ENCODE results near the gene RBM18. TPM values are rescaled to one million over a fixed set of nuclear protein-coding genes. Genes with fewer than 3 reads are reported as not detected.

The RBM18 gene
- total RNA-seq, 1 experiment from 2014 or later, result 32.5 TPM

DNA sequence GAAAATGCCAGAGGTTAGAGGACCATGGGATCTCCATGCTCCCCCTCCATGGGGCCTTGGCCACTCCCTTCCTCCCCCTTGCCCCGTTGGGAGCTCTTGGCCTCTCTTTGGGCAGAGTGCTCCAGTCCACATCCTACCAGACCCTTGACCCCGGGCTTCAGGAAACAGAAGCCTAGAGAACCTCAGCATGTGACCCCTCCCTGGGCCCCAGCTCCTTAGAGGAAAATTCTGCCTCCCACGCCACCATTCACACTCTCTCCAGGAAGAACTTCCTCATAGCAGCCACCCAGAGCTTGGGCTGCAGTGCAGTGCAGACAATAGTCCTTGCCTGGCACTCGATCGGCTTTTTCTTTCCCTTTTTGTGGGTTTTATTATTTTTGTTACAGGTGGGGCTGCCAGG, 41.8 kb downstream of the RBM18 start:
- ATAC-seq, result no peak
- intact Hi-C loops (cut with micrococcal nuclease), result no loop called here
- H3K27me3 ChIP-seq (ENCODE audit: insufficient read depth, low read length), result no peaks in the 10 kb centered on the region
- DNase-seq (ENCODE audit: low read depth, low spot score), result no peak
- H3K4me3 ChIP-seq (replicated peaks in 1 of 2; ENCODE audit: low read depth in 1 of 2, low read length in 2 of 2), result no peak overlapping the region
- H3K27ac ChIP-seq (ENCODE audit: low read depth, low read length), result no peak overlapping the region
- H2AFZ ChIP-seq (ENCODE audit: low read depth, low read length, poor library complexity, severe bottlenecking), result no peak overlapping the region
- RAD21 ChIA-PET (ENCODE audit: low non-redundant PET in 1 of 2, low total read pairs in 2 of 2, uncharacterized antibody in 2 of 2, unreplicated experiment in 2 of 2), result no interaction called here
- no peaks in the 10 kb centered on the region for H3K9me3 ChIP-seq (ENCODE audit: control insufficient read depth in 1 of 2, insufficient read depth in 1 of 2, low read depth in 1 of 2, low read length in 2 of 2)
- H3K36me3 ChIP-seq (ENCODE audit: control insufficient read depth in 1 of 2, insufficient read depth in 2 of 2, low read length in 2 of 2), result no peaks in the 10 kb centered on the region
- H3K4me2 ChIP-seq (ENCODE audit: low read length), result no peak overlapping the region
- POLR2A ChIA-PET, result no interaction called here
- H3K4me1 ChIP-seq (ENCODE audit: control insufficient read depth in 1 of 2, insufficient read depth in 2 of 2, low read length in 2 of 2), result peaks cover 0 to 7% of the 10 kb centered on the region in 2 experiments; a peak in 1 of 4 replicates
- H3K9me2 ChIP-seq (ENCODE audit: insufficient read depth), result no peaks in the 10 kb centered on the region
- BruUV-seq (replicated peaks), result no TSS peak
- CTCF ChIA-PET, result no interaction called here
- no peak for TF ChIP-seq TCF7L2 (IDR thresholded peaks at IDR 0.05; ENCODE audit: borderline replicate concordance, extremely low read depth, insufficient read depth, insufficient read length)
- TF ChIP-seq, protein P1, sequence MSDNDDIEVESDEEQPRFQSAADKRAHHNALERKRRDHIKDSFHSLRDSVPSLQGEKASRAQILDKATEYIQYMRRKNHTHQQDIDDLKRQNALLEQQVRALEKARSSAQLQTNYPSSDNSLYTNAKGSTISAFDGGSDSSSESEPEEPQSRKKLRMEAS (IDR thresholded peaks at IDR 0.05), result no peak
- H3K9ac ChIP-seq (ENCODE audit: low read length), result no peak overlapping the region
- no peaks in the 10 kb centered on the region for H4K20me1 ChIP-seq (ENCODE audit: insufficient read depth)
- H3K79me2 ChIP-seq (ENCODE audit: insufficient read depth, low read length), result no peaks in the 10 kb centered on the region

DNA sequence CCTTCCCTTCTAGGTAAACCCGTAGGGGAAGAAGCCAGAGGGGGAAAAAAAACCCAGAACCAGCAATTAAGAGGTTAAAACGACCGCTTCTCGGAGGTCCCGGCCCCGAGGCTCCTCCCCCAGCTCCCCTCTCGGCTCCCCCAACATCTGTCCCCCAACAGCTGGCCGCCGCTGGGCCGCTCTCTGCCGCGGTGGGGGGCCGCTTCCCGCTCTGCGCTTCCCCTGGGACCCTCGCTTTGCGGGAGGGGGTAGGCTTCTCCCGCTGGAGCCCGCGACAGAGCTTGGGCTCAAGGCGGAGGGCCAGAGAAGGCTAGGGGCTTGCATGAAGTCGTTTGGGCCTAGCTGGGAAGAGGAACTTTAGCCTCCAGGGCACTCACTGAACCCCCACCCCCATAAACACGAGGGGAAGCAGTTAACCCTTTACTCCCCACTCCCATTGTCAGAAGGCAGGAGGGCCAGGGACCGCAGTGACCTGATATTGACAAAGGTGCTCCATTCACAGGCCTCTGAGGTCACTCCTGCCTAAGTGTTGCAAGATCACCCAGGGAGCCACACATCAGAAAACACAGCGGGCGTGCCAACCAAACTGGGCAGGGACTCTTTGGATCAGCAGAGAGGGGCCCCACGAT, 43.3 kb downstream of the RBM18 start:
- DNase-seq (ENCODE audit: low read depth, low spot score) (no peak), ATAC-seq (no peak)
- H2AFZ ChIP-seq (ENCODE audit: low read depth, low read length, poor library complexity, severe bottlenecking), result no peak overlapping the region
- H3K4me3 ChIP-seq (replicated peaks in 1 of 2; ENCODE audit: low read depth in 1 of 2, low read length in 2 of 2), result no peak overlapping the region
- no peaks in the 10 kb centered on the region for H3K27me3 ChIP-seq (ENCODE audit: insufficient read depth, low read length)
- H3K9me3 ChIP-seq (ENCODE audit: control insufficient read depth in 1 of 2, insufficient read depth in 1 of 2, low read depth in 1 of 2, low read length in 2 of 2), result no peaks in the 10 kb centered on the region
- H3K36me3 ChIP-seq (ENCODE audit: control insufficient read depth in 1 of 2, insufficient read depth in 2 of 2, low read length in 2 of 2), result no peaks in the 10 kb centered on the region
- H3K4me1 ChIP-seq (ENCODE audit: control insufficient read depth in 1 of 2, insufficient read depth in 2 of 2, low read length in 2 of 2), result peaks cover 0 to 7% of the 10 kb centered on the region in 2 experiments; a peak in 1 of 4 replicates
- H3K79me2 ChIP-seq (ENCODE audit: insufficient read depth, low read length), result no peaks in the 10 kb centered on the region
- no TSS peak for BruUV-seq (replicated peaks)
- TF ChIP-seq, protein P2, sequence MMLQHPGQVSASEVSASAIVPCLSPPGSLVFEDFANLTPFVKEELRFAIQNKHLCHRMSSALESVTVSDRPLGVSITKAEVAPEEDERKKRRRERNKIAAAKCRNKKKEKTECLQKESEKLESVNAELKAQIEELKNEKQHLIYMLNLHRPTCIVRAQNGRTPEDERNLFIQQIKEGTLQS (IDR thresholded peaks at IDR 0.05), result no peak
- no peak overlapping the region for H3K4me2 ChIP-seq (ENCODE audit: low read length)
- ChIA-PET CTCF (no interaction called here), POLR2A (no interaction called here), RAD21 (ENCODE audit: low non-redundant PET in 1 of 2, low total read pairs in 2 of 2, uncharacterized antibody in 2 of 2, unreplicated experiment in 2 of 2) (no interaction called here)
- H3K9me2 ChIP-seq (ENCODE audit: insufficient read depth), result no peaks in the 10 kb centered on the region
- H3K9ac ChIP-seq (ENCODE audit: low read length), result no peak overlapping the region
- intact Hi-C loops (cut with micrococcal nuclease), result no loop called here
- no peaks in the 10 kb centered on the region for H4K20me1 ChIP-seq (ENCODE audit: insufficient read depth)
- H3K27ac ChIP-seq (ENCODE audit: low read depth, low read length), result no peak overlapping the region

Measured in HCT116 (cell line).